B cell (primary cell): ENCODE results near the gene DAPP1. TPM values are rescaled to one million over a fixed set of nuclear protein-coding genes. Genes with fewer than 3 reads are reported as not detected.

ENCODE experiments used
- ATAC-seq: fragments of 200-7000 bp; cut with Tn5 transposase; one replicate; pipeline ENCODE4 v1.10.0; 2021; ENCODE audit warnings: low read depth, mild to moderate bottlenecking, moderate number of reproducible peaks, moderate library complexity
- CTCF ChIA-PET: fragments of 350-600 bp; sonication (Branson Sonifier 250); formaldehyde crosslinking; loops from one replicate; lab custom pipeline; 2021; ENCODE audit warnings: antibody characterized with exemption, inconsistent platforms; lab: Charles Lee
- POLR2A ChIA-PET: fragments of 350-600 bp; sonication (Branson Sonifier 250); formaldehyde crosslinking; loops from one replicate; lab custom pipeline; 2021; ENCODE audit warnings: antibody characterized with exemption; lab: Charles Lee
- DNase-seq: peaks from one replicate; pipeline ENCODE4 v3.0.0; 2013
- H2AFZ ChIP-seq: 2 replicates; pipeline ENCODE4 v1.6.1; 2012; ENCODE audit warnings: mild to moderate bottlenecking, low read depth, low read length; ENCODE audit not compliant: insufficient read depth, poor library complexity, severe bottlenecking
- H3K27ac ChIP-seq, 2 donors: 1 replicate in 1 of 2; 2 replicates in 1 of 2; pipeline ENCODE4 v1.5.1; 2012 to 2013; ENCODE audit warnings: low read length in 2 of 2, mild to moderate bottlenecking in 2 of 2, moderate library complexity in 1 of 2
- H3K27me3 ChIP-seq, 4 experiments: fragments of 200-600 bp in 1 of 4; sonication (generic) in 1 of 4; replicated peaks in 1 of 4; 1 replicate in 2 of 4; 2 replicates in 2 of 4; pipeline versions ENCODE4 v1.6.1 to v1.7.0; 2013 to 2016; ENCODE audit warnings: low read length in 3 of 4, mild to moderate bottlenecking in 2 of 4, mixed read lengths in 1 of 4, moderate library complexity in 1 of 4; ENCODE audit not compliant: insufficient read depth in 4 of 4, control insufficient read depth in 3 of 4; ENCODE audit errors: control extremely low read depth in 1 of 4
- H3K36me3 ChIP-seq, 2 experiments: replicated peaks in 1 of 2; 1 replicate in 1 of 2; 2 replicates in 1 of 2; pipeline versions ENCODE4 v1.6.1 to v1.7.1; 2013; ENCODE audit warnings: low read length in 1 of 2; ENCODE audit not compliant: insufficient read depth in 2 of 2, control insufficient read depth in 1 of 2; ENCODE audit errors: control extremely low read depth in 1 of 2, extremely low read depth in 1 of 2
- H3K4me1 ChIP-seq, 2 donors: fragments of 200-600 bp in 1 of 2; sonication (generic) in 1 of 2; 1 replicate in 1 of 2; 2 replicates in 1 of 2; pipeline versions ENCODE4 v1.5.1 to v1.6.1; 2013 to 2017; ENCODE audit warnings: low read length in 2 of 2; ENCODE audit not compliant: control insufficient read depth in 2 of 2, insufficient read depth in 2 of 2
- H3K4me2 ChIP-seq: replicated peaks from 2 replicates; pipeline ENCODE3; 2012; ENCODE audit warnings: mild to moderate bottlenecking, low read depth, low read length; ENCODE audit not compliant: poor library complexity, severe bottlenecking
- H3K4me3 ChIP-seq, 5 experiments: fragments of 200-600 bp in 1 of 5; sonication (generic) in 1 of 5; 1 replicate in 3 of 5; 2 replicates in 2 of 5; pipeline versions ENCODE4 v1.5.1 to v1.7.0; 2011 to 2016; ENCODE audit warnings: low read length in 4 of 5, mild to moderate bottlenecking in 4 of 5, low read depth in 2 of 5, control low read depth in 1 of 5, moderate library complexity in 1 of 5; ENCODE audit not compliant: insufficient read depth in 1 of 5; ENCODE audit errors: control extremely low read depth in 1 of 5, extremely low read depth in 1 of 5
- H3K79me2 ChIP-seq: fragments of 200-600 bp; sonication (generic); one replicate; pipeline ENCODE4 v1.6.0; 2016; ENCODE audit warnings: low read length; ENCODE audit not compliant: control insufficient read depth, insufficient read depth
- H3K9ac ChIP-seq: fragments of 200-600 bp; sonication (generic); 2 replicates; pipeline ENCODE4 v1.6.1; 2017; ENCODE audit warnings: mild to moderate bottlenecking, low read length, moderate library complexity
- H3K9me3 ChIP-seq, 3 donors: one replicate each; pipeline versions ENCODE4 v1.6.1 to v1.7.1; 2013; ENCODE audit warnings: low read length in 2 of 3; ENCODE audit not compliant: control insufficient read depth in 2 of 3, insufficient read depth in 1 of 3; ENCODE audit errors: control extremely low read depth in 1 of 3
- H4K20me1 ChIP-seq: 2 replicates; pipeline ENCODE4 v1.6.0; 2012; ENCODE audit warnings: mild to moderate bottlenecking, low read length; ENCODE audit not compliant: insufficient read depth, control insufficient read depth, poor library complexity, severe bottlenecking
- H3K27ac Mint-ChIP-seq: one replicate; pipeline ENCODE4 v1.8.0; 2021; ENCODE audit warnings: mixed read lengths
- H3K27me3 Mint-ChIP-seq: one replicate; pipeline ENCODE4 v1.8.0; 2021; ENCODE audit warnings: mixed read lengths
- H3K4me1 Mint-ChIP-seq: one replicate; pipeline ENCODE4 v1.8.0; 2021; ENCODE audit warnings: mixed read lengths
- H3K4me3 Mint-ChIP-seq: one replicate; pipeline ENCODE4 v1.8.0; 2021; ENCODE audit warnings: mixed read lengths
- H3K9me3 Mint-ChIP-seq: one replicate; pipeline ENCODE4 v1.8.0; 2022; ENCODE audit warnings: mixed read lengths; ENCODE audit not compliant: insufficient read depth
- EZH2 ChIP-seq: IDR thresholded peaks from 2 replicates; pipeline ENCODE4 v1.6.1; 2012; ENCODE audit warnings: borderline replicate concordance, low read depth, mild to moderate bottlenecking, moderate library complexity, low read length; ENCODE audit not compliant: insufficient read depth, poor library complexity, severe bottlenecking
- WGBS: methylation state at CpG from one replicate; pipeline ENCODE4 v1.1.5; 2013; ENCODE audit warnings: missing lambda C conversion rate; ENCODE audit not compliant: insufficient coverage; 5-methylcytosine and 5-hydroxymethylcytosine counted together
- intact Hi-C: fragments of 100-400 bp; cut with micrococcal nuclease; formaldehyde crosslinking; loops from one replicate; pipeline ENCODE4 v1.10.0; 2022
- polyA plus RNA-seq: library from polyadenylated mRNA; depleted of rRNA; stranded (reverse); fragments of >200 nt; gene quantifications from 2 replicates; pipeline ENCODE4 v1.2.3, GENCODE V29; 2012
- total RNA-seq, 2 donors: library from RNA; stranded (reverse); fragments of 120-200 nt in 1 of 2; gene quantifications; 1 replicate in 1 of 2; 2 replicates in 1 of 2; pipeline versions ENCODE4 v1.2.3 to v1.2.4, GENCODE V29; 2013 to 2022
- TF ChIP-seq, protein P1 (sequence below): fragments of 200-600 bp; IDR thresholded peaks from one replicate; pipeline ENCODE4 v1.8.0; 2022; ENCODE audit warnings: antibody characterized with exemption, mild to moderate bottlenecking

Gene DAPP1
- total and polyA plus RNA-seq, 2 donors (not counting 1 experiment from before 2014, with no cell fraction given): 82.5 to 166 TPM

DNA sequence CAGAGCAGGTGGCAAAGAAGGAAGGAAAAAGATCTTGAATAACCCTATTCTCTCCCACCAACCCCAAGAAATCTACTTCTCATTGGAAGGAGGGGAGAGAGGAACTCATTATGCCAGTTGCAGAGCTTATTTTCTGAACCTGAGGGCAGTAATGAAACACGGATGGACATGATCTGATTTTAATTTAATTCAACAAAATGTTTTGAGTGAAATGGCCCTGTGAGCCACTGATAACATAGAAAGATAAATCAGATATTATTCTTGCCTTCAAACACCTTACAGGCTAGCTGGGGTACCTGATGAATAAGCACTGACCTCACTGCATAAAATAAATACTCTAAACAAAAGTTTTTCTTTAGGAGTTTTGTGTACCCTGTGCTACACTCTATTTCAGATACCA, 30.3 kb downstream of the DAPP1 start:
- Histone ChIP-seq H3K9me3 (no peaks in the 10 kb centered on the region), H3K27ac (peak overlapping the region; percentile 3 to 56), H3K9ac (peak overlapping the region; percentile 9), H3K4me1 (peaks cover 31 to 38% of the 10 kb centered on the region in 2 donors), H3K27me3 (no peaks in the 10 kb centered on the region), H3K4me3 (no peak overlapping the region), H3K4me2 (peak overlapping the region; percentile 41), H4K20me1 (peaks cover 47% of the 10 kb centered on the region), H3K79me2 (peaks cover 13% of the 10 kb centered on the region), H3K36me3 (peaks cover 1 to 41% of the 10 kb centered on the region in 2 experiments), H2AFZ (no peak overlapping the region)
- CTCF ChIA-PET: interaction anchor here (0.9 to 1.6 kb wide), 10 partner anchors 10 to 102 kb away, joined by 3 to 12 read pairs (median 4); partner anchors contain the start of gene DAPP1
- DNase-seq: no peak
- H3K9me3 Mint-ChIP-seq: no peaks in the 10 kb centered on the region
- no CpG with 5 or more reads among the region's 1 CpG for WGBS
- H3K4me3 Mint-ChIP-seq: peak overlapping the region; percentile 72
- H3K27me3 Mint-ChIP-seq: no peaks in the 10 kb centered on the region
- POLR2A ChIA-PET: interaction anchor here (0.6 to 2.9 kb wide), 4 partner anchors 22 to 30 kb away, joined by 3 to 13 read pairs (median 6); partner anchors contain the start of gene DAPP1
- TF ChIP-seq, protein P1, sequence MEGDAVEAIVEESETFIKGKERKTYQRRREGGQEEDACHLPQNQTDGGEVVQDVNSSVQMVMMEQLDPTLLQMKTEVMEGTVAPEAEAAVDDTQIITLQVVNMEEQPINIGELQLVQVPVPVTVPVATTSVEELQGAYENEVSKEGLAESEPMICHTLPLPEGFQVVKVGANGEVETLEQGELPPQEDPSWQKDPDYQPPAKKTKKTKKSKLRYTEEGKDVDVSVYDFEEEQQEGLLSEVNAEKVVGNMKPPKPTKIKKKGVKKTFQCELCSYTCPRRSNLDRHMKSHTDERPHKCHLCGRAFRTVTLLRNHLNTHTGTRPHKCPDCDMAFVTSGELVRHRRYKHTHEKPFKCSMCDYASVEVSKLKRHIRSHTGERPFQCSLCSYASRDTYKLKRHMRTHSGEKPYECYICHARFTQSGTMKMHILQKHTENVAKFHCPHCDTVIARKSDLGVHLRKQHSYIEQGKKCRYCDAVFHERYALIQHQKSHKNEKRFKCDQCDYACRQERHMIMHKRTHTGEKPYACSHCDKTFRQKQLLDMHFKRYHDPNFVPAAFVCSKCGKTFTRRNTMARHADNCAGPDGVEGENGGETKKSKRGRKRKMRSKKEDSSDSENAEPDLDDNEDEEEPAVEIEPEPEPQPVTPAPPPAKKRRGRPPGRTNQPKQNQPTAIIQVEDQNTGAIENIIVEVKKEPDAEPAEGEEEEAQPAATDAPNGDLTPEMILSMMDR: no peak
- H3K27ac Mint-ChIP-seq: peak overlapping the region; percentile 84
- H3K4me1 Mint-ChIP-seq: peaks cover 62% of the 10 kb centered on the region
- no peak for ATAC-seq
- intact Hi-C loops: loop anchor here (1.0 to 2.0 kb wide), 3 partner anchors 8 to 100 kb away; partner anchors contain the start of genes DAPP1 and DNAJB14

DNA sequence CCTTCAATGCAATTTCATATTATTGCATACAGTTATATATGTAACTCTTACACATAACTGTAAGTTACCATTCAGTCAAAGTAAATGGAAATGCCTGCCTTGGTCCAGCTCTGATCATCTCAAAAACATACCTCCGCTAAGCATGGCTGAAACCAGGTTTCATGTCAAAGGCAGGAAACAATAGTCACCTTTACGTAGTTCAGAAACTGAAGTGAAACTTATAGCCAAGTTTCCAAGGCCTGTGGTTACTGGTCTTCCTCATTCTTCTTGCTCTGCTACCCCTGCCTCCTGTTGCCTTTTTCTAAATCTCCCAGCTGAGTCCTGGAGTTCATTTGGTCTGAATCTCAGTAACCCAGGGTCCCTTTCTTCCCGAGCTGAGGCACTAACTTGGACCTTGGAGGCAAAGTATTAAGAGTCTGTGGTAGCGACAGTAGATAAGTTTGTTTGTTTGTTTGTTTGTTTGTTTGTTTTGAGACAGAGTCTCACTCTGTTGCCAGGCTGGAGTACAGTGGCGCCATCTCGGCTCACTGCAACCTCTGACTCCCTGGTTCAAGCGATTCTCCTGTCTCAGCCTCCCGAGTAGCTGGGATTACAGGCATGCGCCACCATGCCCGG, 30.8 kb downstream of the DAPP1 start:
- ChIA-PET POLR2A (interaction anchor here (0.6 to 2.9 kb wide), 5 partner anchors 21 to 621 kb away, joined by 3 to 13 read pairs (median 6); partner anchors contain the start of gene DAPP1), CTCF (interaction anchor here (0.8 to 1.5 kb wide), 7 partner anchors 10 to 101 kb away, joined by 3 to 12 read pairs (median 4); partner anchors contain the start of gene DAPP1)
- Histone ChIP-seq H2AFZ (no peak overlapping the region), H3K9me3 (no peaks in the 10 kb centered on the region), H3K9ac (peak overlapping the region; percentile 9), H3K36me3 (peaks cover 1 to 35% of the 10 kb centered on the region in 2 experiments), H3K79me2 (peaks cover 13% of the 10 kb centered on the region), H3K4me3 (no peak overlapping the region), H3K4me2 (peak overlapping the region; percentile 41), H3K27ac (peak overlapping the region; percentile 3 to 56), H4K20me1 (peaks cover 41% of the 10 kb centered on the region), H3K27me3 (no peaks in the 10 kb centered on the region), H3K4me1 (peaks cover 31 to 38% of the 10 kb centered on the region in 2 donors)
- Mint-ChIP-seq H3K4me3 (peak overlapping the region; percentile 72), H3K4me1 (peaks cover 68% of the 10 kb centered on the region), H3K27me3 (no peaks in the 10 kb centered on the region), H3K9me3 (no peaks in the 10 kb centered on the region), H3K27ac (peak overlapping the region; percentile 84)
- intact Hi-C loops: loop anchor here (1.0 to 2.0 kb wide), 3 partner anchors 8 to 99 kb away; partner anchors contain the start of genes DAPP1 and DNAJB14
- 55% methylated on average over 9 of the region's 10 CpGs for WGBS
- peak; percentile 79 for DNase-seq
- ATAC-seq: peak; percentile 81
- TF ChIP-seq, protein P1: no peak
- no peak for TF ChIP-seq EZH2
